ENCODE measurements around the gene VPS16.
A peak's percentile ranks its signal among the peaks of the same experiment; 100 is the strongest.
"Not testable (repeated sequence)": the region's sequence is repeated elsewhere in the genome, so short reads cannot be mapped to it uniquely, and the experiment has no call there.

Gene VPS16

GRCh38 chr20:2873010-2873746 is 32.6 kb downstream of the VPS16 start, which contains the start of gene PTPRA:
TSS of gene PTPRA (plus strand) at chr20:2873481. CDS start at chr20:2964278, 90,797 bp downstream.
- peak; percentile 87 to 91 for DNase-seq

- DNase-seq, result peak; percentile 46 to 52
Measured at GRCh38 chr20:2873747-2874041, 33.1 kb downstream of the VPS16 start.

GRCh38 chr20:2874456-2874855 is 33.9 kb downstream of the VPS16 start:
- DNase-seq, result no peak

DNA sequence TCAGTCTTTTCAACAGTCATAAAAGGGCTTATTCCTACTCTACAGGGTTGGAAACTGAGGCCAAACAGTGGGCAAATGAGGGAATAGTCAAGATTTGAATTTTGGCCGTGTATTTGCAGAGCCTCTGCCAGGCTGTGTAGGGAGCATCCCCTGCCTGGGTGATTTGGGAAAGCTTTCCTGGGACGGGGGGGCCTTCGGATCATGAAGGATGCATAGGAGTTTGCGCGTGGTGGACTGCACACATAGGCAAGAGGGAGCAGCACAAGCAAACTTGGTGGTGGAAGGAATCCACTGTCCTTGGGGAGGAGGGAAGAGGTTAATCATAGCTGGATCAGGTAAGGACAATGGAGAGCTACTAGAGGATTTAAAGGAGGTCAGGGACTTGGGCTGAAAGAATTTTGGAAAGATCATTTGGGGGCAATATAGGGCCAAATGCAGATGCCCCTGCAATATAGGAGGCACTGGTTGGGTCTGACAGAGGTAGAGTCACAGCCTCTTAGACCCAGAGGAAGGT is 35.2 kb downstream of the VPS16 start:
- DNase-seq, result no peak

- no peak for DNase-seq
Measured at GRCh38 chr20:2878515-2878914, 38.0 kb downstream of the VPS16 start.

- no peak for DNase-seq
Measured at GRCh38 chr20:2879146-2879545, 38.6 kb downstream of the VPS16 start.

GRCh38 chr20:2880650-2881049 is 40.1 kb downstream of the VPS16 start:
- DNase-seq, result no peak

- peak in 1 of 2 experiments; percentile 14 for DNase-seq
Measured at GRCh38 chr20:2883726-2884637, 43.4 kb downstream of the VPS16 start.

DNA sequence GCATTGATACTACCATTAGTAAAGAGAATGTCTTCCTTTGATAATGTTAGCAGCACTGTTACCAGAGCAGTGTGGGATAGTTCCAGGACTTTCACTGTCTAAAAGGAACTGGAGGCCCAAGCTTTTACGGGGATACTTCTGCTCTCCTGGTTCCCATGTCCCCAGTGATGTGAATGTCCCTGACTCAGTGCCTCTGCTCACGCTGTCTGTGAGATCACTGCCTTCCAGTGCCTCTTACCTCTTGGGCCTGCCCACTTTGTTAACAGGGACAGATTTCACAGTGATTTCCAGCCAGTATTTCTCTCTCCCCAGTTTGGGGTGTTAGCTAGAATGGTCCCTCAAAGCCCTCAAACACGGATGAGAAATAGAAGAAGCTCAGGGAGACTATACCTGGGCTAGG is 47.2 kb downstream of the VPS16 start:
- DNase-seq, result no peak

DNA sequence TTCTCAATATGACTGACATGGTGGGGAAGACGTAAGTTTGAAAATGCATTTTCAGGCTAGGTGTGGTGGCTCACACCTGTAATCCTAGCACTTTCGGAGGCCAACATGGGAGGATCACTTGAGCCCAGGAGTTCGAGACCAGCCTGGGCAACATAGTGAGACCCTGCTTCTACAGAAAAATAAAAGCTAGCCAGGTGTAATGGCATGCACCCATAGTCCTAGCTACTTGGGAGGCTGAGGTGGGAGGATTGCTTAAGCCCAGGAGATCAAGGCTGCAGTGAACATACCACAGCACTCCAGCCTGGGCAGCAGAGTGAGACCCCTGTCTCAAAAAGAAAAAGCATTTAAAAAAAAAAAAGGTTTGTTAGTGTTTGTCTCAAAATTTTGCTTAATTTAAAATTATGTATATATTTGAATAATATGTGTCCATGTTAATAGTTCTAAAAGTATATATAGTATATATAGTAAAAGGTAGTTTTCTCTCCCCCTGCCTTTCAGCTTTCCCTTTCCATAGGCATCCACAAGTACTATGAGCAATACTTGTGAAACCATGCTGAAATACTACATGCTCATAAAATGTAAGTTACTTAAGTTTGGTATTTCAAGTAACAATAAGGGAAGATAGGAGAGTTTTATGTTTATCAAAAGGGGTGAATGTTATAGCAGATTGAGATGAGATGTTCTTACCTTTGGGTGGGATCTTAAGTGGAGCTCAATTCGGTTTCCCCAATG is 47.8 kb downstream of the VPS16 start:
- DNase-seq, result no peak

DNA sequence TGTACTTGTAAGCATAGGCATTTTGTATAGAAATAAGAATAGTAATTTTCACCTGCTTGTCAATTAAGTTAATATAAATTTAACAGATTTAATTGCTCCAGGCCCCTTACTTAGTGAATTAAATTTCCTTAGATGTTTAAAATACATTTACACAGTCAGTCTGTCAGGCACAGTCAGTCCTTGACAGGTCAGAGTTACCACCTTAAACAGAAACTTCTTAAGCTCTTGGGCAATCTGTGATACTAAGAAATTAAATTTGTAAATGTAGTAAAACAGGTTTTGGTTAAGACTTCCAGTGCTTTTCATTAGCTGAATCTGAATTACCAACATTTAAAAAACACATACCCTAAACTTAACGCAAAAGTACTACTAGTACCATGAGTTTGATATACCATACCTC is 48.7 kb downstream of the VPS16 start:
- no peak for DNase-seq

DNA sequence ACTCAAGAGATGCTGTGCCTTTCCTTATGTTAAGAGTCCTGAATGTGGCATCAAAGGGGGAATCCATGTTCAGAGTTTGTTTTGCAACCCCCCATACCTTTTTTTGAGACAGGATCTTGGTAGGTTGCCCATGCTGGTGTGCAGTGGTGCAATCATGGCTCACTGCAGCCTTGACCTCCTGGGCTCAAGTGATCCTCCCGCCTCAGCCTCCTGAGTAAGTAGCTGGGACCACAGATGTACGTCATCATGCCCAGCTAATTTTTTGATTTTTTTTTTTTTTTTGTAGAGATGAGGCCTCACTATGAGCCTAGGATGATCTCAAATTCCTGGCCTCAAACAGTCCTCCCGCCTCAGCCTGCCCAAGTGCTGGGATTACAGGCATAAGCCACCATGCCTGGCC is 49.3 kb downstream of the VPS16 start:
- no peak for DNase-seq

DNA sequence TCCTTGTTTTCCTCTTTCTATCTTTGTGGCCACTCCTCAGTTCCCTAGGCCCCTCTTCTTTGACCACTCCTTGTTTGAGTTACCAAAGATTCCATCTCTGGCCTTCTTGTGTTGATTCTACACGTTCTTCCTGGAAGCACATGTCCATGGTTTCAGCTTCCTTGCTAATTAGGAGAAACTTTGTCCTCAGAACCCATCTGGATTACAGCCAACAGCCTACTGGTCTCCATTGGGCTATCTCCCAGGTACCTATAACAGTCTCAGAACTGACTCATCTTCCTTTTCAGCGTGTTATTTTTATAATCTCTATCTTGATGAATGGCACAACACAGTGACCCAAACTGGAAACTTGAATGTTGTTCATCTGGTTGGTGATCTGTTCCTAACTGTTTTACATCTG is 50.2 kb downstream of the VPS16 start:
- DNase-seq, result no peak

GRCh38 chr20:2891343-2891742 is 50.8 kb downstream of the VPS16 start:
- DNase-seq, result no peak

DNA sequence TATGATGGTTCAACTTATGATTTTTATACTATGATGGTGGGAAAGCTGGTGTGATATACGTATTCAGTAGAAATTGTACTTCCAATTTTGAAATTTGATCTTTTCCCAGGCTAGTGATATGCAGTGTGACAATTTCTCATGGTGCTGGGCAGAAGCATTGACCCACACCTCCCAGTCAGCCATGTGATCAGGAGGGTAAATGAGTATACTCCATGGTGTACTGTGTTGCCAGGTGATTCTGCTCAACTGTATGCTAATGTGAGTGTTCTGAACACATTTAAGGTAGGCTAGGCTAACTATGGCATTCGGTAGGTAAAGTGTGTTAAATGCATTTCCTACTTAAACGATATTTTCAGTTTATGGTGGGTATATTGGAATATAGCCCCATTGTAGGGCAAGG is 51.8 kb downstream of the VPS16 start:
- DNase-seq, result no peak

DNA sequence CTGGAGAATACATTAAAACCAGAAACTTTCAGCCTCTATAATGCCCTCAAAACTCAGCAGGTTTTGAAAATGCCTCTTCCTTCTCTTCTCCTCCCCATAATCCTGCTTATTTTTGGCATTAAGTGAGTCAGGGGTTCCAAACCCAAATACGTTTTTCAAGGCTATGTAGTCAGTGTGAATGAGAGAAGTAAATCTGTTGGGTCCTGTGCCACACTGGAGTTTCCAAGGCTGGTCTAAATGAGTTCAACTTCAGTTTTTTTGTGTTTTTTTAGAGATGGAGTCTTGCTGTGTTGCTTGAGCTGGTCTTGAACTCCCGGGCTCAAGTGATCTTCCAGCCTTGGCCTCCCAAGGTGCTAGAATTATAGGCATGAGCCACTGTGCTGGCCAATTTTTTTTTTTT is 53.7 kb downstream of the VPS16 start:
- no peak for DNase-seq

GRCh38 chr20:2895154-2895553 is 54.6 kb downstream of the VPS16 start:
- DNase-seq, result not testable (repeated sequence)

DNA sequence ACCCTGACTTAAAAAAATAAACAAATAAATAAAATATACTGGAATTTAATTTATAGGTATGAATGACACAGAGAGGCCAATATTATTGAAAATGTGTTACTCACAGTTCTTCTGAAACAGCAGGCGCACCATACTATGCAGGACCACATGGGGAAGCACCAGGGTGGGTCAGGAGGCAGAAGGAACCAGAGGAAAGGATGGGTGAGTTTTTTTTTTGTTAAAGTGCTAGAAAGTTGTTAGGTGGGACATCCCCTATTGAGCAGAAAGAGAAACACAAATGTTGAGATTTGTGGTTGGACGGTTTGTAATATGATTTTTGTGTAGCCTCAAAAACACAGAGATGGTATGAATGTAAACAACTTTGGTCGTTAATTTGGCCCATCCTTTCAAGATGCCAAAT is 58.7 kb downstream of the VPS16 start:
- DNase-seq, result no peak

DNA sequence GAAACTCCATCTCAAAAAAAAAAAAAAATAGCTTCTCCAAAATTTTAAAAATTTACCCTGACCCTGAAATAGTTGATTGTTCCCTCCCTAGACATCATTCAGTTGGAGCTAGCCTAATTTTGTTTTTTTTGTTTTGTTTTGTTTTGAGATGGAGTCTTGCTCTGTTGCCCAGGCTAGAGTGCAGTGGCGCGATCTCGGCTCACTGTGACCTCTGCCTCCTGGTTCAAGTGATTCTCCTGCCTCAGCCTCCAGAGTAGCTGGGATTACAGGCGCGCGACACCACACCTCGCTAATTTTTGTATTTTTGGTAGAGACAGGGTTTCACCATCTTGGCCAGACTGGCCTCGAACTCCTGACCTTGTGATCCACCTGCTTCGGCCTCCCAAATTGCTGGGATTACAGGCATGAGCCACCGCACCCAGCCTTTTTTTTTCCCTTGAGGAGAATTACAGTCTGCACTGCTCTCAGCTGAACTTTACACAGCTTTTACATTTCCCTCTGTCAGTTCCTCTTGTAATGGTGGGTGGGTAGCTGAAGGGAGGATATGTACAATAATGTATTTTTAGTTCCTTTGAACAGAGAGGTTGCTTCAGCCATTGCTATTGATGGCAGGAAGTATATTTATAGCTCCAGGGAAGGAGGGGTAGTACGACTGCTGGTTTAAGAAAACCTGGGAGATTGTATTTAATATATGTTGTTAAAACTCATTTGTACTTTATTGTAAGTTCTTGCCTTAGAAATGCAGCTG is 60.5 kb downstream of the VPS16 start:
- DNase-seq, result peak; percentile 91 to 93

DNA sequence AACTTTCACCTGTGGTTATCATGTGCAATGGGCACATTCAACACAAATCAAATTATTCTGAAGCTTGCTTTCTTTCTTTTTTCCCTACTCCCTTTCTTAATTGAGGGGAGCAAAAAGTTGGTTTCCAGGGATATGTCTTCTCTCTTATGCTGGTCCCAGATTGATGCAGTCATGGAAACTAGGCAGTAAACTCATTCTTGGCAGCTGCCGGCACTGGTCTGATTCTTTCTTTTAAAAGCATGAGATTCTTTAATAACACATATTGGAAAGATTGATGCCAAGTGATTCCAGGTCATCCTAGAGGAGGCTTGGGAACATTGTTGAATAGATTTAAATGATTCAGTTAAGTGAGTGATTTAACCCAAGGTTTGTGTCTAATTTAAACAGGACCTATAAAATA is 61.7 kb downstream of the VPS16 start:
- DNase-seq, result no peak

- no peak for DNase-seq
Measured at GRCh38 chr20:2902818-2903217, 62.3 kb downstream of the VPS16 start.

- DNase-seq, result no peak
Measured at GRCh38 chr20:2903686-2904085, 63.1 kb downstream of the VPS16 start.

- DNase-seq, result no peak
Measured at GRCh38 chr20:2907519-2907918, 67.0 kb downstream of the VPS16 start.
